Activated CD4-positive, alpha-beta memory T cell treated with anti-CD3 and anti-CD28 coated beads, Interleukin-2, amount 10 ng/mL, durations not matched to agents 7 days and 5 days (primary cell): ENCODE data around the gene CNR2. TPM values are rescaled to one million over a fixed set of nuclear protein-coding genes. Genes with fewer than 3 reads are reported as not detected.
"Not testable (repeated sequence)": the region's sequence is repeated elsewhere in the genome, so short reads cannot be mapped to it uniquely, and the experiment has no call there.

Experiments used
- CTCF ChIA-PET: fragments of 350-600 bp; sonication (Branson Sonifier 250); formaldehyde crosslinking; loops from one replicate; lab custom pipeline; 2021; ENCODE audit warnings: antibody characterized with exemption, inconsistent platforms; lab: Charles Lee
- POLR2A ChIA-PET: fragments of 350-600 bp; sonication (Branson Sonifier 250); formaldehyde crosslinking; loops from one replicate; lab custom pipeline; 2021; ENCODE audit warnings: antibody characterized with exemption; lab: Charles Lee
- DNase-seq: peaks from one replicate; pipeline ENCODE4 v3.0.0-alpha.2; 2020
- H3K27ac Mint-ChIP-seq: one replicate; pipeline ENCODE4 v1.8.0; 2021; ENCODE audit warnings: mild to moderate bottlenecking, mixed read lengths
- H3K27me3 Mint-ChIP-seq: one replicate; pipeline ENCODE4 v1.8.0; 2021; ENCODE audit warnings: mixed read lengths
- H3K36me3 Mint-ChIP-seq: one replicate; pipeline ENCODE4 v1.8.0; 2021; ENCODE audit warnings: low read depth, mixed read lengths
- H3K4me1 Mint-ChIP-seq: one replicate; pipeline ENCODE4 v1.8.0; 2021; ENCODE audit warnings: mixed read lengths
- H3K4me3 Mint-ChIP-seq: one replicate; pipeline ENCODE4 v1.8.0; 2021; ENCODE audit warnings: mild to moderate bottlenecking, mixed read lengths
- H3K9me3 Mint-ChIP-seq: one replicate; pipeline ENCODE4 v1.8.0; 2021; ENCODE audit warnings: mixed read lengths
- total RNA-seq, 2 experiments: library from RNA; stranded (reverse); gene quantifications; one replicate each; pipeline ENCODE4 v1.2.3, GENCODE V29; 2021

Gene CNR2
- total RNA-seq, 2 experiments from 2014 or later, result 0.08 TPM; not detected in 1

DNA sequence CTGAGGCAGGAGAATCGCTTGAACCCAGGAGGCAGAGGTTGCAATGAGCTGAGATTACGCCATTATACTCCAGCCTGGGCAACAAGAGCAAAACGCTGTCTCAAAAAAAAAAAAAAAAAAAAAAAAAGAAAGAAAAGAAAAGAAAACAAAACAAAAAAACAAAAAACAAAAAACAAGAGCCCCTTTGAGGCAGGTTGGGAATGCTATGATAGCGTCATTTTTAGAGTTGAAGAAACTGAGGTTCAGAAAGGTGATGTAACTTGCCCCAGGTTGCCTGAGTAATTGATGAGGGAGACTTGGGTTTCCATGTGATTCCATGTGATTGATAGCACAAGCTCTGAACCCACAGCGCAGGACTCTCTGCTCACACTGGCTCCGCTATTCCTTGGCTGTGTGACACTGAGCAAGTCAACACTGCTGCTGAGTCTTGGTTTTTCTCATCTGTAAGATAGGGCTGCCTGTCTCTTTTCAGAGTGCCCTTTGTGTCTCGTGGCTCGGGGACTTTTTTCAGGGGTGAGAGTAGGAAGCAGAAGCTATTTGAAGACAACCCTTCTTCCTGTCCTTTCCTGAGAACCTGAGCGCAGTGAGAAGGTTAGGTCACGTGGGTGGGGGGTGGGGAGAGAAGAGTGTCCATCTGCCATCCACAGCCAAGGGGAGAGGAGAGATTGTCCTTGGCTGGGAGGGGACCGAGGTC lies 2.5 kb downstream of the CNR2 start:
- POLR2A ChIA-PET, result interaction anchor here (0.5 to 1.1 kb wide), 3 partner anchors 10 to 119 kb away, joined by 3 to 4 read pairs (median 3); partner anchors contain the start of gene HMGCL
- no peak for DNase-seq
- Mint-ChIP-seq H3K9me3 (no peaks in the 10 kb centered on the region), H3K4me3 (no peak overlapping the region), H3K27me3 (peaks cover 13% of the 10 kb centered on the region), H3K36me3 (no peaks in the 10 kb centered on the region), H3K27ac (no peak overlapping the region), H3K4me1 (peaks cover 48% of the 10 kb centered on the region)
- CTCF ChIA-PET, result interaction anchor here (0.9 to 1.5 kb wide), 3 partner anchors 39 to 101 kb away, joined by 3 to 5 read pairs (median 3); partner anchors contain the start of gene FUCA1

DNA sequence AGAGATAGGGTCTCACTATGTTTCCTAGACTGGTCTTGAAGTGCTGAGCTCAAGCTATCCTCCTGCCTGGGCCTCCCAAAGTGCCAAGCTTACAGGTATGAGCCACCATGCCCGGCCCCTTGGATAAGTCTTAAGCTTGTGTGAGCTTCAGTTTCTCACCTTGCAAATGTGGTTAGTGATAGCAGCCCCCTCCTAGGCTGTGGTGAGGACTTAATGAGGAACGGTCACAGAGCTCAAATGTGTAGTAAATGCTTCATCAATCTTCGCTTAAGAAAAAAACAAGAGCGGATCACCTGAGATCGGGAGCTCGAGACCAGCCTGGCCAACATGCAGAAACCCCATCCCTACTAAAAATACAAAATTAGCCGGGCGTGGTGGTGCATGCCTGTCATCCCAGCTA lies 3.0 kb downstream of the CNR2 start:
- Mint-ChIP-seq H3K9me3 (no peaks in the 10 kb centered on the region), H3K36me3 (no peaks in the 10 kb centered on the region), H3K4me3 (no peak overlapping the region), H3K4me1 (peaks cover 53% of the 10 kb centered on the region), H3K27me3 (peaks cover 13% of the 10 kb centered on the region), H3K27ac (no peak overlapping the region)
- CTCF ChIA-PET, result interaction anchor here (0.9 to 1.5 kb wide), 3 partner anchors 39 to 100 kb away, joined by 3 to 5 read pairs (median 3); partner anchors contain the start of gene FUCA1
- no peak for DNase-seq
- POLR2A ChIA-PET, result interaction anchor here (1.0 to 1.1 kb wide), 2 partner anchors 85 to 119 kb away, joined by 3 read pairs; partner anchors contain the start of gene HMGCL

DNA sequence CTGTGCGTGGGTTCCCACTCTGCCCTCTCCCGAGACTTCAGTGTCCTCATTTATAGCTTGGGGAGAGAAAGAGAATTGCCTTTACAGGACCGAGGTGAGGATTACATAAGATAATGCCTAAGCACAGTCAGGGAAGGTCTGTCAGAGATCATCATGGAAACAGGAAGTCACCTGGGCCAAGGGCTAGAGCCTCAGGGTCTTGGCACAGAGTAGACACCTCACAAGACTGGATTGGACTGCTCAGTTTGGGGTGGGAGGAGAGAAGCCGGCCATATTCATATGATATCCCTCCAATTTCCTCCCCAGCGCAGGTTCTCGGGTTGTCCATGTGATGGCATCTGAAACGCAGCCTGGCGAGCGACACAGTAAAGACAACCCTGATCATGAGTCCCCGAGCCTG lies 3.8 kb downstream of the CNR2 start:
- POLR2A ChIA-PET, result interaction anchor here (1.4 kb wide), 1 partner anchor 51 kb away, joined by 3 read pairs; the partner anchor contains the start of gene PNRC2
- Mint-ChIP-seq H3K4me3 (no peak overlapping the region), H3K9me3 (no peaks in the 10 kb centered on the region), H3K36me3 (no peaks in the 10 kb centered on the region), H3K27me3 (peaks cover 15% of the 10 kb centered on the region), H3K4me1 (peaks cover 58% of the 10 kb centered on the region), H3K27ac (no peak overlapping the region)
- DNase-seq, result no peak
- CTCF ChIA-PET, result interaction anchor here (0.9 to 1.5 kb wide), 2 partner anchors 40 to 100 kb away, joined by 3 to 5 read pairs; no protein-coding TSS in a partner anchor

DNA sequence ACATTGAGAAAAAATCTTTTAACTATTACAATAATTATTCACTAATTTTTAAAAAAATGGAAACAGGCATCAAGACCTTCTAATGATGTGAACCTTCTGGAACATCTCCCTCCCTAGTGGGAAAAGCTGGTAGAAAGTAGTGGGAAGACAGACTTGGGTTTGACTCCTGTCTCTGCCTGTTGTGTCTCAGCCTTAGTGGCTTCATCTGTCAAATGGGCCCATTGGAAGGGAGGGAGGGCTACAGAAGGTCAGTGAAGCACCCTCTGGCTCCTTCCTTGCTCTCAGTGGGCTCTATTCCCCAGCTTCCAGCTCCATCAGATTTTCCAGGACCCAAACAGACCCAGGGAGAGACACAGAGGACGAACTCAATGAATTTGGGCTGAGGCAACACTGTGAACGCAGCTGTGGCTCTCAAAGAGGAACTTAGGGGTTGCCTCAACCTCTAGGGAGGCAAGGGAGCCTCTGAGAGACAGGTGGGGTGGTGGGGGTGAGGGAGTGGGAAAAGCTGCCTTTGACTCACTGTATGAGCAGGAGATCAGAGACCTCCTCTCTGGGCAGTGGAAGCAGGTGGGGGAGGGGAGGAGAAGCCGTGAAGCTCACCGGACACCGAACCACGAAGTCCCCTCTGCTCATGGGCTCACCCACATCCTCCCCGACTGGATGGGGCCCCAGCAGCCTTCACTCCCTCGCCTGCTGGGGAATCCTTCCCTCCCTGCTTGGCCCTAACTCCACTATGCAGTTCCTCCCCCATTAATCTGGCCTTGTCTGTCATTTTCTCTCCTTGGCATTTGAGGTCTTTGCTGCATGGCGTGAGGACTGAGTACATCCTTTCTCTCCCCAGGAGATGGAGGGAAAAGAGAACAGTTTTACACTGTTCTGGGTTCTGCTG lies 4.5 kb downstream of the CNR2 start:
- POLR2A ChIA-PET, result interaction anchor here (1.4 kb wide), 1 partner anchor 52 kb away, joined by 3 read pairs; the partner anchor contains the start of gene PNRC2
- Mint-ChIP-seq H3K36me3 (no peaks in the 10 kb centered on the region), H3K27ac (no peak overlapping the region), H3K27me3 (peaks cover 18% of the 10 kb centered on the region), H3K4me1 (peaks cover 56% of the 10 kb centered on the region), H3K4me3 (no peak overlapping the region), H3K9me3 (no peaks in the 10 kb centered on the region)
- peak; percentile 33 for DNase-seq
- CTCF ChIA-PET, result no interaction called here

DNA sequence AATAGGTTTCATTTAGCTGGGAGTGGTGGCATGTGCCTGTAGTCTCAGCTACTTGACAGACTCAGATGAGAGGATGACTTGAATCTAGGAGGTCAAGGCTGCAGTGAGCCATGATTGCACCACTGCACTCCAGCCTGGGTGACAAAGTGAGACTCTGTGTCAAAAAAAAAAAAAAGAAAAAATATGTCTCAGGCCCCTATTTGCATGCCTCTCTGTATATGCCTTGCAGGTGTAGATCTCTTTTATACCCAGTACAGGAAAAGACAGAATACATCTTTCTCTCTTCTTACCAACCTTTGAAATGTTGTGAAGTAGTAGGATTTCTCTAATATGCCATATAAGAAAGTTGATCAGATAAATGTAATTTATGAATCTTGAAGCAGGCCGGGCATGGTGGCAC lies 6.4 kb downstream of the CNR2 start:
- Mint-ChIP-seq H3K9me3 (no peaks in the 10 kb centered on the region), H3K4me1 (peaks cover 48% of the 10 kb centered on the region), H3K4me3 (no peak overlapping the region), H3K27me3 (peaks cover 23% of the 10 kb centered on the region), H3K36me3 (no peaks in the 10 kb centered on the region), H3K27ac (no peak overlapping the region)
- ChIA-PET CTCF (interaction anchor here (0.6 to 2.0 kb wide), 3 partner anchors 10 to 135 kb away, joined by 3 to 4 read pairs (median 4); no protein-coding TSS in a partner anchor), POLR2A (no interaction called here)
- DNase-seq, result no peak

DNA sequence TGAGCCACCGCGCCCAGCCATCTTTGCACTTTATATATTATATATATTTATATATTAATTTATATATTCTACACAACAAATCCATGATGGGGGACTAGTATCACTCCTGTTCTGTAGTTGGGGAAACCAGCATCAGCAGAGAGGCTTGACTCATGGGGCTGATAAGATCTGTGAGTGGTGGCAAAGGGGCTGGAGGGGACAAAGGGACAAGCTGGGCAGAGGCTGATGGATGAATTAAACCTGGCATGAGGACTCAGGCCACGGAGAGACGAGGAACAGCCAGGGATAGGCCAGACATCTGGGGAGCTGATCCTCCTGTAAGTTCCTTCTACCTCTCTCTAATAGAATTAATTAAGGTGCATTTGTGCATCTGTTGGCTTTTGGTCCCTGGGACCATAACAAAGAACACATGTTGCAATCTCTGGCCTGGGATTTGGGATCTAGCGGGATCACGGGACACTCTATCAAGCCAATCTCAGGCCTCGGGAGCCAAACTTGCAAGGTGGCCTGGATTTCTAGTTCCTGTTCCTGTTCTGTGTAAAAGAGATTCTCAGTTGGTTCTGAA lies 7.6 kb downstream of the CNR2 start:
- CTCF ChIA-PET, result interaction anchor here (2.0 kb wide), 1 partner anchor 11 kb away, joined by 4 read pairs; no protein-coding TSS in a partner anchor
- H3K27me3 Mint-ChIP-seq, result peaks cover 30% of the 10 kb centered on the region
- H3K9me3 Mint-ChIP-seq, result no peaks in the 10 kb centered on the region
- no peak for DNase-seq
- no peaks in the 10 kb centered on the region for H3K36me3 Mint-ChIP-seq
- POLR2A ChIA-PET, result interaction anchor here (1.1 to 1.3 kb wide), 2 partner anchors 21 to 54 kb away, joined by 3 to 6 read pairs; partner anchors contain the start of gene PNRC2
- H3K4me3 Mint-ChIP-seq, result no peak overlapping the region
- no peak overlapping the region for H3K27ac Mint-ChIP-seq
- H3K4me1 Mint-ChIP-seq, result peaks cover 38% of the 10 kb centered on the region

DNA sequence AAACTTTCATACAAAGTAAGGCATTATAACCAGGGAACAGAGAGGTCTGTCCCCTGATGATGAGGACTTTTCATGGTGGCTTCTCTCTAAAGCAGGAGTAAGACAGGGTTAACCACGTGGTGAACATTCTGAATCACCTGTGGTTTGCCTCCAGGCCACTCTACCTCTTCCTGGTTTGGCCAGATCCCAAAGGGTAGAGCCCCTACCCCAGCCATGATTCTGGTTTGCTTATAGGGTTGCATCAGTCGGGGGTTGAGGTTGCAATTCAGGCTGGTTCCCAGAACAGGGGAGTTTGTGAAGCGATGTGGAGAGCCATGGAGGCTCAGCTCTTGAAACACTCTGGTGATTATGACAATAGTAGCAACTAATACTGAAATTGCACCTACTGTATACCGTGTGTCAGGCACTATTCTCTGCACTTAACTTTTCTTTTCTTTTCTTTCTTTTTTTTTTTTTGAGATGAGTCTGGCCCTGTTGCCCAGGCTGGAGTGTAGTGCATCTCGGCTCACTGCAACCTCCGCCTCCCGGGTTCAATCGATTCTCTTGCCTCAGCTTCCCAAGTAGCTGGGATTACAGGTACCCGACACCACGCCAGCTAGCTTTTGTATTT lies 8.3 kb downstream of the CNR2 start:
- ChIA-PET POLR2A (interaction anchor here (1.1 to 1.4 kb wide), 3 partner anchors 8 to 55 kb away, joined by 3 to 6 read pairs (median 4); partner anchors contain the start of genes CNR2 and PNRC2), CTCF (interaction anchor here (1.5 to 2.0 kb wide), 2 partner anchors 10 to 12 kb away, joined by 3 to 4 read pairs; no protein-coding TSS in a partner anchor)
- peaks cover 40% of the 10 kb centered on the region for H3K4me1 Mint-ChIP-seq
- peaks cover 30% of the 10 kb centered on the region for H3K27me3 Mint-ChIP-seq
- no peaks in the 10 kb centered on the region for H3K36me3 Mint-ChIP-seq
- no peaks in the 10 kb centered on the region for H3K9me3 Mint-ChIP-seq
- H3K4me3 Mint-ChIP-seq, result no peak overlapping the region
- H3K27ac Mint-ChIP-seq, result no peak overlapping the region
- DNase-seq, result peak; percentile 50

DNA sequence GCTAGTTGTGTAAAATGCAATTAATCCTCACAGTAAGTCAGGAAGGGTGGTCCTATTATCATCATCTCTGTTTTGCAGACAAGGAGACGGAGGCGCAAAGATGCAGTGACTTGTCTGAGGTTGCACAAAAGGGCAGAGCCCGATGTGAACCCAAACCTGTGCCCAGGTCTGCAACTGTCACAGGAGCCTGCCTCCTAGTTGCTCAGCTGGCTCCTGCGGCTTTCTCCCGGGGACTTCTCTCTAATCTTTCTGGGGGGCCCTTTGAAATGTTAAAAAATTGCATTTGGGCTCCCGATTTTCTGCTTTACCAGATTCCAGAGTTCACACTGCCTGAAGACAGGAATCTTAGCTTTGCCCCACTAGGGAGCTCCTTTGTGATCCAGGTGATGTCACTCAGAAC lies 9.4 kb downstream of the CNR2 start:
- Mint-ChIP-seq H3K4me3 (no peak overlapping the region), H3K27ac (no peak overlapping the region), H3K9me3 (no peaks in the 10 kb centered on the region), H3K27me3 (peaks cover 27% of the 10 kb centered on the region), H3K4me1 (peaks cover 36% of the 10 kb centered on the region), H3K36me3 (no peaks in the 10 kb centered on the region)
- DNase-seq, result no peak
- CTCF ChIA-PET, result interaction anchor here (0.6 to 1.5 kb wide), 4 partner anchors 12 to 173 kb away, joined by 3 read pairs; no protein-coding TSS in a partner anchor
- POLR2A ChIA-PET, result interaction anchor here (1.4 kb wide), 1 partner anchor 10 kb away, joined by 4 read pairs; the partner anchor contains the start of gene CNR2

DNA sequence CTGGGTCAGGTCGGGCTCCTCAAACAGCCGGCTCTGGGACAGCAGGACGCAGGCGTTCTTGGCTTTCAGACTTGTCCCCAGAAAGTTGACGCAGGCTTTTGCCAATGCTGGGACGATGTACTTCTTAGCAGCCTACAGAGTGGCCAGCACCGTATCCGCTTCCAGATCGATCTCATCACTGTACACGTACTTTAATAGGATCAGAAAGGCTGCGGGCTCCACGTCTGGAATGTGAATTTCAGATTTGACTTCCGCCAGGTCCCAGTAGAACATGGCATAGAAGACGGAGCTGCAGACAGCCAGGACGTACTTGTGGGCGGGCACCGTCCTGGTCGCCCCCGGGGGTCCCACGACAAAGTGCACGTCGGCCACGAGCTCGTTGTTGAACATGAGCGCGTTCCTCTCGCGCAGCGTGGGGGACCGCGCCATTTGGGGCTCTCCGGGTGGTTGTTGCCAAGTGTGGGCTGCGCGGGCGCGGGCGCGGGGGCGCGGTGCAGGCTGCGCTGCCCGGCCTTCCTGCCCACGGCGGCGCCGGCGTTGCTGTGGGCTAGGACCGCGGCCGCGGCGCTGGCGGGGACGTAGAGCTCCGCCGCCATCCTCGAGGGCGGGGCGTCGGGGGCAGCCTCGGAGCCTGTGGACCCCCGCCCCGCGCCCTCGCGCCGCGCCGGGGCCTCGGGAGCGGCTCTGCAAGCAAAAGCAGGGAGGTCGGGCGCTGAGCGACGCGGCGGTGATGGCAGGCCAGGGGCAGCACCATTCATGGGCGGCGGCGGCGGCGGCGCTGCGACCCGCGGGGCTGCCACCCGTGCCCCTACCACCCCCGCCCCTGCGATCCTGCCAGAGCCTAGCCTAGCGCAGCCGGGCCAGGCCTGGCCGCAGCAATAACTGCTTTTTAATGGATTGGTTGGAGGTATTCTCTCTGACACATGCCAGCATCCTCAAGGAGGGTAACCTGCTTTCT lies 10.6 kb downstream of the CNR2 start:
- ChIA-PET POLR2A (no interaction called here), CTCF (interaction anchor here (1.5 kb wide), 1 partner anchor 13 kb away, joined by 3 read pairs; no protein-coding TSS in a partner anchor)
- no peak overlapping the region for H3K4me3 Mint-ChIP-seq
- peaks cover 32% of the 10 kb centered on the region for H3K4me1 Mint-ChIP-seq
- H3K27ac Mint-ChIP-seq, result no peak overlapping the region
- H3K36me3 Mint-ChIP-seq, result no peaks in the 10 kb centered on the region
- H3K27me3 Mint-ChIP-seq, result peaks cover 24% of the 10 kb centered on the region
- H3K9me3 Mint-ChIP-seq, result no peaks in the 10 kb centered on the region
- DNase-seq, result no peak

DNA sequence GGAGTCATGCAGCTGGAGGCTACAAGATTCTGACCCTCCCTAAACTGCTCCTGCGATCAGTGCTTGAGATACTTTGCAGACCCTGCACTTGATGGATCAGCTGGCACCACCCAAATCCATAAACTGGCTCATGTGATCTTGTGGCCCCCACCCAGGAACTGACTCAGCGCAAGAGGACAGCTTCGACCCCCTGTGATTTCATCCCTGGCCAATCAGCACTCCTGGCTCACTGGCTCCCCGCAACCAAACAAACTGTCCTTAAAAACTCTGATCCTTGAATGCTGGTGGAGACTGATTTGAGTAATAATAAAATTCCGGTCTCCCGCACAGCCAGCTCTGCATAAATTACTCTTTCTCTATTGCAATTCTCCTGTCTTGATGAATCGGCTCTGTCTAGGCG lies 13.1 kb downstream of the CNR2 start:
- H3K4me3 Mint-ChIP-seq, DNase-seq, CTCF ChIA-PET, POLR2A ChIA-PET, H3K27ac Mint-ChIP-seq, H3K9me3 Mint-ChIP-seq, H3K36me3 Mint-ChIP-seq: not testable (repeated sequence)
- peaks cover 24% of the 10 kb centered on the region for H3K27me3 Mint-ChIP-seq
- H3K4me1 Mint-ChIP-seq, result peaks cover 27% of the 10 kb centered on the region

DNA sequence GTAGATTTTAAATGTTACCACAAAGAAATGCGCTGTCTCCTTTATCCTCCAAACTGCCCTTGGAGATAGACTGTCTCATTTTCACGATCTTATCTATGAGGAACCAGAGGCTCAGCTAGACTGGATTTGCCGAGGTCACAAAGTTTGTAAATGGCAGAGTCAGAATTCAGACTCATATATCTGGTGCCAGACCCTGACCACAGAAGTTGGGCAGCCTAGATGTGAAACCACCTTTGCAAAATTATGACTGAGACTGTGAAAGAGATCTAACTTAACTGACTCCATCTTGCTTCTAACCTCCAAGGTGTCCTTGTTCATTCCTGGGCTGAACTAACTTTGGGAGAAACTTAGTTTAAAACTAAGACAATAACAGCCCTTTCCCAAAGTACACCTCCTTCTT lies 14.1 kb downstream of the CNR2 start:
- POLR2A ChIA-PET, result no interaction called here

More for the DNA sequence above, 14.1 kb downstream of the CNR2 start:
- CTCF ChIA-PET, result no interaction called here
- Mint-ChIP-seq H3K27ac (no peak overlapping the region), H3K4me1 (peaks cover 19% of the 10 kb centered on the region), H3K36me3 (no peaks in the 10 kb centered on the region), H3K9me3 (no peaks in the 10 kb centered on the region), H3K27me3 (peaks cover 21% of the 10 kb centered on the region), H3K4me3 (no peak overlapping the region)
- DNase-seq, result peak; percentile 23
